HepG2 (cell line): ENCODE data around the gene AOX1. TPM values are rescaled to one million over a fixed set of nuclear protein-coding genes. Genes with fewer than 3 reads are reported as not detected.
"Not testable (repeated sequence)": the region's sequence is repeated elsewhere in the genome, so short reads cannot be mapped to it uniquely, and the experiment has no call there.

ENCODE experiments used
- ATAC-seq: fragments of 200-7000 bp; cut with Tn5 transposase; 3 replicates; pipeline ENCODE4 v1.9.1; 2020; ENCODE audit warnings: mild to moderate bottlenecking, moderate library complexity
- BruUV-seq: library from RNA; stranded (reverse); fragments of 400-500 nt; replicated peaks from 2 replicates; lab custom pipeline; 2021; lab: Mats Ljungman, UMichigan
- CTCF ChIA-PET: fragments of 300-600 bp; formaldehyde crosslinking; extraction: SDS; loops from one replicate; lab custom pipeline; 2021; ENCODE audit warnings: low total read pairs, inconsistent platforms, low intra/inter-chr PET ratio; lab: Yijun Ruan, JAX
- POLR2A ChIA-PET: fragments of 350-600 bp; sonication (Branson Sonifier 250); formaldehyde crosslinking; loops from one replicate; lab custom pipeline; 2020; ENCODE audit warnings: antibody characterized with exemption, inconsistent platforms; lab: Yijun Ruan, JAX
- DNase-seq: peaks from one replicate; pipeline ENCODE4 v3.0.0-alpha.2; 2015; ENCODE audit warnings: low spot score
- FAIRE-seq: peaks from 3 replicates; lab custom pipeline; 2011; peaks lifted over from hg19 to GRCh38; lab: Jason Lieb, UNC
- H2AFZ ChIP-seq: one replicate; pipeline ENCODE4 v1.6.1; 2011; ENCODE audit warnings: low read length, inconsistent platforms
- H3K27ac ChIP-seq: fragments of 300-600 bp; 3 replicates; pipeline ENCODE4 v1.8.0; 2011; ENCODE audit warnings: mixed run types, mild to moderate bottlenecking, mixed read lengths, low read length, inconsistent platforms; ENCODE audit not compliant: insufficient read depth; ENCODE audit errors: extremely low read length
- H3K27me3 ChIP-seq, 2 experiments: fragments of 200-600 bp in 1 of 2; 2 replicates in 1 of 2; 3 replicates in 1 of 2; pipeline versions ENCODE4 v1.6.0 to v1.8.0; 2011; ENCODE audit warnings: low read length in 2 of 2, mild to moderate bottlenecking in 2 of 2, moderate library complexity in 2 of 2, inconsistent platforms in 1 of 2; ENCODE audit not compliant: insufficient read depth in 2 of 2, control insufficient read depth in 1 of 2
- H3K36me3 ChIP-seq, 2 experiments: fragments of 200-600 bp in 1 of 2; replicated peaks in 1 of 2; 2 replicates in 1 of 2; 3 replicates in 1 of 2; pipeline versions ENCODE4 v1.5.1 to v1.8.0; 2011; ENCODE audit warnings: low read length in 2 of 2, inconsistent platforms in 1 of 2; ENCODE audit not compliant: insufficient read depth in 2 of 2, control insufficient read depth in 1 of 2
- H3K4me1 ChIP-seq: 2 replicates; pipeline ENCODE4 v1.5.1; 2012; ENCODE audit warnings: low read length, inconsistent platforms; ENCODE audit not compliant: insufficient read depth
- H3K4me2 ChIP-seq: 2 replicates; pipeline ENCODE4 v1.6.0; 2011; ENCODE audit warnings: low read depth, low read length, inconsistent platforms
- H3K4me3 ChIP-seq, 3 experiments: fragments of 200-600 bp in 1 of 3; sonication (generic), shearing (Covaris generic) in 1 of 3; replicated peaks in 1 of 3; 2 replicates each; pipeline ENCODE4 v1.5.1; 2011 to 2016; ENCODE audit warnings: low read length in 3 of 3, inconsistent platforms in 2 of 3, low read depth in 2 of 3, mild to moderate bottlenecking in 2 of 3, control low read depth in 1 of 3, mixed read lengths in 1 of 3; ENCODE audit not compliant: insufficient read depth in 1 of 3
- H3K79me2 ChIP-seq: one replicate; pipeline ENCODE4 v1.6.1; 2011; ENCODE audit warnings: low read length, inconsistent platforms; ENCODE audit not compliant: insufficient read depth
- H3K9ac ChIP-seq: 2 replicates; pipeline ENCODE4 v1.6.0; 2011; ENCODE audit warnings: mild to moderate bottlenecking, low read depth, low read length, inconsistent platforms; ENCODE audit not compliant: insufficient read depth
- H3K9me3 ChIP-seq: 2 replicates; pipeline ENCODE4 v1.5.1; 2012; ENCODE audit warnings: mild to moderate bottlenecking, low read length
- H4K20me1 ChIP-seq: 2 replicates; pipeline ENCODE4 v1.6.0; 2011; ENCODE audit warnings: inconsistent platforms, mild to moderate bottlenecking, low read length, moderate library complexity; ENCODE audit not compliant: insufficient read depth
- KAT2B ChIP-seq: fragments of 150-350 bp; IDR thresholded peaks from 2 replicates; pipeline ENCODE4 v1.6.1; 2014; ENCODE audit warnings: low read depth, low read length, borderline replicate concordance
- KLF15 ChIP-seq: sonication (generic); formaldehyde crosslinking; IDR thresholded peaks from 2 replicates; pipeline ENCODE4 v1.8.1; 2023; ENCODE audit warnings: borderline replicate concordance, mild to moderate bottlenecking, inconsistent platforms, missing genetic modification reagents, mixed read lengths
- ZBTB20 ChIP-seq: sonication (generic); formaldehyde crosslinking; IDR thresholded peaks from 2 replicates; pipeline ENCODE4 v1.8.1; 2023; ENCODE audit warnings: missing genetic modification reagents, low read depth, mild to moderate bottlenecking, borderline replicate concordance
- ZNF256 ChIP-seq: sonication (generic); formaldehyde crosslinking; conservative IDR thresholded peaks from 2 replicates; pipeline ENCODE4 v1.4.0; 2020; ENCODE audit warnings: missing genetic modification reagents
- ZNF263 ChIP-seq: sonication (generic); formaldehyde crosslinking; IDR thresholded peaks from 2 replicates; pipeline ENCODE4 v1.4.0; 2020; ENCODE audit warnings: missing genetic modification reagents
- ZNF350 ChIP-seq: sonication (generic); formaldehyde crosslinking; IDR thresholded peaks from 2 replicates; pipeline ENCODE4 v1.4.0; 2020; ENCODE audit warnings: mild to moderate bottlenecking, low read depth, missing genetic modification reagents, borderline replicate concordance
- ZNF441 ChIP-seq: sonication (generic); formaldehyde crosslinking; IDR thresholded peaks from 2 replicates; pipeline ENCODE4 v1.7.0; 2021; ENCODE audit warnings: missing genetic modification reagents, borderline replicate concordance
- ZNF451 ChIP-seq: sonication (generic); formaldehyde crosslinking; IDR thresholded peaks from 2 replicates; pipeline ENCODE4 v1.5.0; 2020; ENCODE audit warnings: mild to moderate bottlenecking, missing genetic modification reagents
- WGBS: methylation state at CpG from one replicate; pipeline ENCODE4 v1.1.6; 2017; ENCODE audit warnings: low lambda C conversion rate; 5-methylcytosine and 5-hydroxymethylcytosine counted together
- in situ Hi-C: cut with HindIII; loops from 2 replicates; pipeline ENCODE4 v1.10.0; 2017; ENCODE audit warnings: low pct_unique_long_range_greater_than_20kb; ENCODE audit not compliant: extremely low pct_ligation_motif_present
- intact Hi-C: fragments of 100-400 bp; cut with micrococcal nuclease; formaldehyde crosslinking; loops from one replicate; pipeline ENCODE4 v1.10.0; 2022; ENCODE audit not compliant: unreplicated experiment
- polyA plus RNA-seq, 8 experiments: library from polyadenylated mRNA; depleted of rRNA in 3 of 8; stranded (reverse) in 7 of 8; unstranded in 1 of 8; fragments of >200 nt; fragmentation: Illumina TruSeq in 4 of 8; extraction: Trizol in 4 of 8; gene quantifications; 2 replicates each; pipeline versions ENCODE4 v1.2.1 to v1.2.3, GENCODE V29; 2011 to 2016; ENCODE audit warnings: low read depth in 4 of 8, missing spikeins in 1 of 8, mixed read lengths in 1 of 8; ENCODE audit not compliant: insufficient read depth in 1 of 8
- total RNA-seq, 5 experiments: library from RNA; depleted of rRNA; stranded (reverse); fragments of >200 nt; fragmentation: Illumina TruSeq; extraction: Trizol; gene quantifications; 2 replicates each; pipeline ENCODE4 v1.2.3, GENCODE V29; 2016; ENCODE audit warnings: low read depth in 1 of 5

Gene AOX1
- total and polyA plus RNA-seq, 2 of the 13 experiments (the other 11 are each of a cell fraction or from before 2014, with no cell fraction given), result 9.2 to 18.0 TPM

DNA sequence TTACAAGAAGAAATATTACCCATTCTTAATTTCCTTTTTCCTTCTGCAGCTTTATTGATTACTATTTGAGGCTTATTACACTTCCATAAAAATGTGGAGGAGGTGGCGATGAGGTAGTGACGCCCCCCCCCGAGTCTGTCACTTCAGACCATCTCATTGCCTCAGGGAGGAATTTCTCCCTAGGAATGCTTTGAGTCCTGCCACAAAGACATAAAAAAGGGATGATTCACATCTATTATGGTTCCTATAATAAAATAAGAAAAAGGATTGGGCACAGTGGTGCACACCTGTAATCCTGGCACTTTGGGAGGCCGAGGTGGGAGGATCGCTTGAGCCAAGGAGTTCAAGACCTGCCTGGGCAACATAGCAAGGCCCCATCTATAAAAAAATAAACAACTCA is 93.7 kb downstream of the AOX1 start:
- Histone ChIP-seq H3K36me3 (no peaks in the 10 kb centered on the region), H3K27me3 (no peaks in the 10 kb centered on the region), H2AFZ (no peak overlapping the region), H4K20me1 (no peaks in the 10 kb centered on the region), H3K4me2 (no peak overlapping the region), H3K9me3 (no peaks in the 10 kb centered on the region), H3K27ac (no peak overlapping the region), H3K79me2 (no peaks in the 10 kb centered on the region), H3K4me3 (no peak overlapping the region), H3K4me1 (peaks cover 26% of the 10 kb centered on the region), H3K9ac (no peak overlapping the region)
- BruUV-seq, result no TSS peak
- POLR2A ChIA-PET, result no interaction called here
- FAIRE-seq (no peak), DNase-seq (no peak), ATAC-seq (no peak)
- CTCF ChIA-PET, result no interaction called here
- in situ Hi-C loops, result no loop called here
- WGBS, result 79% methylated on average over 5 of the region's 5 CpGs
- TF ChIP-seq ZNF256 (no peak), ZNF441 (CRISPR knock-in tag) (no peak), ZNF263 (CRISPR knock-in tag) (no peak), ZBTB20 (CRISPR knock-in tag) (no peak), ZNF451 (CRISPR knock-in tag) (no peak)
- intact Hi-C loops, result no loop called here

DNA sequence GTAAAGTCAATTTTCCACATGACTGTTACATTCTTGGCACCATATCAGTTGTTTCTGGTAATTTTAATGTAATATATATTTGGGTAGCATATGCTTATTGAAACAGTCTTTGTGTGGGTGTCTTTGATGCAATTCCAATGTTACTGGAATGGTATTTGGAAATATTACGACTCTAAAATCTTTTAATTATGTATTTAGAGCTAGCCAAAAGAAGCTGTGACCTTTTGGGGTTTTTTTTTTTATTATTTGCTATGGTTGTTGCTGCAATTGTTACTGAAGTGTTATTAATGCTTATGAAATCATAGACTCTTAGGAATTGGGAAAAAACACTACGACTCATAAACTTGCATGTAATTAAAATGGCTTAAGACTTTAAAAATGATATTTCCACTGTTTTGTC is 95.9 kb downstream of the AOX1 start:
- in situ Hi-C loops, result no loop called here
- Histone ChIP-seq H3K4me3 (no peak overlapping the region), H2AFZ (no peak overlapping the region), H4K20me1 (no peaks in the 10 kb centered on the region), H3K79me2 (no peaks in the 10 kb centered on the region), H3K9me3 (no peaks in the 10 kb centered on the region), H3K27me3 (no peaks in the 10 kb centered on the region), H3K9ac (no peak overlapping the region), H3K4me1 (peaks cover 26% of the 10 kb centered on the region), H3K4me2 (no peak overlapping the region), H3K27ac (no peak overlapping the region), H3K36me3 (no peaks in the 10 kb centered on the region)
- intact Hi-C loops, result no loop called here
- 75% methylated on average over 2 of the region's 2 CpGs for WGBS
- FAIRE-seq (no peak), DNase-seq (no peak), ATAC-seq (no peak)
- no peak for TF ChIP-seq KAT2B
- TF ChIP-seq KLF15, result no peak
- no peak for TF ChIP-seq ZNF350 (CRISPR knock-in tag)
- ChIA-PET POLR2A (no interaction called here), CTCF (no interaction called here)
- no TSS peak for BruUV-seq

- H2AFZ ChIP-seq, CTCF ChIA-PET, FAIRE-seq, H3K36me3 ChIP-seq, H3K4me3 ChIP-seq, H4K20me1 ChIP-seq, H3K9me3 ChIP-seq, intact Hi-C loops, POLR2A ChIA-PET, H3K27me3 ChIP-seq, BruUV-seq, H3K27ac ChIP-seq, H3K4me2 ChIP-seq, H3K79me2 ChIP-seq, in situ Hi-C loops, ATAC-seq, DNase-seq, H3K9ac ChIP-seq: not testable (repeated sequence)
- WGBS, result 54% methylated on average over 3 of the region's 5 CpGs
- peaks cover 25% of the 10 kb centered on the region for H3K4me1 ChIP-seq
Observed at GRCh38 chr2:200682407-200682806, 96.6 kb downstream of the AOX1 start.
